ENCODE data around the gene ESR1.
"Not testable (repeated sequence)": the region's sequence is repeated elsewhere in the genome, so short reads cannot be mapped to it uniquely, and the experiment has no call there.

The ESR1 gene

DNA sequence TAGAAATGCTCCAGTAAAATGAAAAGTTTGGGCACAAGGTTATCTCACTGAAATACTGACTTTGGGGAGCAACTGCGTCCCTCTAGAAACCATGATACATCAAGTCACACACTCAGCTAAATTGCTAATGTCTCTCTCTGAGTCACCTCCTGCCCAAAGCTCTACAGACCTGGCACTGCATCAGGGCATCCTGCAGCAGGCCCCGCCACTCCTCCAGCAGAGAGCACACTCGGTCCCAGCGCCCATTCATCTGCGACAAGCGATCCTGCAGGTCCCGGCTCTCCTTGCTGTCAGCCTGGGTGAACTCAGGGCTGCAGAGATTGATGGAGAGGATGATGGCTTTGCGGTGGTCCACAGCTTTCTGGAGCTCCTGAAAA, 329.0 kb downstream of the ESR1 start:
- no peak for DNase-seq (ENCODE audit: low read depth)

DNA sequence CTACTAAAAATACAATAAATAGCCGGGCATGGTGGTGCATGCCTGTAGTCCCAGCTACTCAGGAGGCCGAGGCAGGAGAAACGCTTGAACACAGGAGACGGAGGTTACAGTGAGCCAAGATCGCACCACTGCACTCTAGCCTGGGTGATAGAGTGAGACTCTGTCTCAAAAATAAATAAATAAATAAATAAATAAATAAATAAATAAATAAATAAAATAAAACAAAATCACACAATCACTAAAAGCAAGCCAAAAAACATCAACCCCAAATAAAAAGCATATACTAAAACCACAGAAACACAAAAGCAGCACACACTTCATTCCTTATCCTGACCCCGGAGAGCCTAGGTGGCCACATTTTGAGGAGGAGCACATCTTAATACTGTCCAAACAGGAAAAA, 330.9 kb downstream of the ESR1 start:
- DNase-seq (ENCODE audit: low read depth), result not testable (repeated sequence)

GRCh38 chr6:152142105-152142504, 334.6 kb downstream of the ESR1 start:
- DNase-seq (ENCODE audit: low read depth), result no peak

DNA sequence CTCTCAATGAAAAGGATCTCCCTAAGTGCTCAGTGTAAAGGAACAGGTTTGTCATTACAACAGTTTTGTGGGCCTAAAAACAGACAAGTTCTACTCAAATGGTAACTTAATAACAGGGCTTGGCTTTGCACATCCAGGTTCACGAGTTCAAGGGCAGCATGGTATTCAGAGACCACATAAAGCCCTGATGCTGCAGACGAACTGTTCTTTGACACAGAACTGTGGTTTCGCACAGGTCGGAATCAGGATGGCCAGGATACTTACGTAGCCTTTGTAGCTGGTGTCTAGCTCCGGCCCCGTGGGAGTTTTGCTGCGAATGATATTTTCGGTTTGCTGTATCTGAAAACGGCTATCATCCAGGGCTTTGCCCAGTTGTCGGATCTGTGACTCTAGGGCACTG, 335.9 kb downstream of the ESR1 start:
- no peak for DNase-seq (ENCODE audit: low read depth)

DNA sequence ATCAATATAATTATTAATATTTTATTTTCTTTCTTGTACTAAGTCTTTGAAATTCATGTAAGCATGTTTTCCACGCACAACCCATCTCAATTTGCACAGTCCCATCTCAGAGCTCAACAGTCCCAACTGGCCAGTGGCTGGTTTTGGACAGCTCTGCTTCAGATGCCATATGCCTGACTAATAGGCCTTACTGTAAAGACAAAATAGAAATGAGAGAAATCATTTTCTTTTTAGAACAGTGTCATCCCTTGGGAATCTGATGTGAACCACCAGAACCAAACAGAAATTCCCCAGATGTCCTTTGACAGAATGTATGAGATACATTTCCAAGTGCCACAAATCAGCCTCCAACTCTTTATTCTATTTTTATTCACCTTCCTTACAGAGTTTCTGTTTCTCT, 338.9 kb downstream of the ESR1 start:
- peak; percentile 65 for DNase-seq (ENCODE audit: low read depth)

DNA sequence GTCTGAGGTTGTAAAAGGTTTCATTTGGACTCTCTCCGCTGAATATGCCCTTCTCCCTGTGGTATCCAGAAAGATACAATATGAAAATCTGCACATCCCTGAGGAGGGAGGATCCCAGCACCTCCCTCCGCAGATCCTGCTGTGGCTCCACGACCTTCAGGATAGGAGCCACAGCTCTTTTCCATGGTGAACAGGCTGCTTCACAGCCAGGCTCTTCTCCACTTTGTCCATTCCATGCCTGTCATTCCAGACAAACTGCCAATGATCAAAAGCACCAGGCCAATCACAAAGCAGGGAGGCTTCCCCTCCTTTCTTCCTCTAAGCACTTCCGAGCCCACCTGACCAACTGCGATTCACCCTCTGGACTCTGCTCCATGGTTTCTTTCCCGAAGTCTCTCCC, 339.8 kb downstream of the ESR1 start:
- DNase-seq (ENCODE audit: low read depth), result no peak

DNA sequence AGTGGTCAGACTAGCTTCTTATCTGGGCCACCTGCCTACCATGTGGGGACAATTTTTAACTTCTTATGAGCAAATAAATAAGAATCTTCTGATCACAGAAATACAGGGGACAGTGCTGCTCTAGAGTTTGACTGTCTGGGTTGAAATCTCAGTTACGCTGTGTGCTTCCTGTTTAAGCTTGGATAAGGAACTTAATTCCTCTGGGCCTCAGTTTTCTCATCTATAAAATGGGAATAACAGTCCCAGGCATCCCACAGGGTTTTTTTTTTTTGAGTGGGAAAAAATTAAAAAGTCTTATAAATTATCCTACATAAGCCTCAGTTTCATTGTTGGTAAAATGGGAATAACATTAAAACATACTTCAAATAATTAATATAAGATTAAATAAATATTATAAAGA, 340.9 kb downstream of the ESR1 start:
- DNase-seq (ENCODE audit: low read depth), result no peak

DNA sequence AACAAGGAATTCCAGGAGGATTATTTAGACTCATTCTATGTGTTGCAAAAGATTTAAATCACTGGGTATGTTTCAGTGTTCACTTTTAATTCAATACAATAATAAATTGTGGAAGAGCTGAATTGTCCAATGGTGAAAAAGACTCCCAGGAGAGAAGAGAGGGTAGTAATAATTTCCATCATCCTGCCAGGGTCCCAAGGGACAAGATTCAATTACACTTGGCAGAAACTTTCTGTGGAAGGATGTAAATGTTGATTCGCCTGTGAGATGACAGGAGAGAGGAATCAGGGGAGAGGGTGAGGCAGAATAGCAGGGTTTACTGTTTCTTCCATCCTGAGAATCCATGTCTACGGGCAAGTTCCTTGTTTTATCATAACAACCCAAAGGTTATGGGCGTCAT, 342.7 kb downstream of the ESR1 start:
- no peak for DNase-seq (ENCODE audit: low read depth)

GRCh38 chr6:152151920-152152319, 344.4 kb downstream of the ESR1 start:
- DNase-seq (ENCODE audit: low read depth), result no peak

DNA sequence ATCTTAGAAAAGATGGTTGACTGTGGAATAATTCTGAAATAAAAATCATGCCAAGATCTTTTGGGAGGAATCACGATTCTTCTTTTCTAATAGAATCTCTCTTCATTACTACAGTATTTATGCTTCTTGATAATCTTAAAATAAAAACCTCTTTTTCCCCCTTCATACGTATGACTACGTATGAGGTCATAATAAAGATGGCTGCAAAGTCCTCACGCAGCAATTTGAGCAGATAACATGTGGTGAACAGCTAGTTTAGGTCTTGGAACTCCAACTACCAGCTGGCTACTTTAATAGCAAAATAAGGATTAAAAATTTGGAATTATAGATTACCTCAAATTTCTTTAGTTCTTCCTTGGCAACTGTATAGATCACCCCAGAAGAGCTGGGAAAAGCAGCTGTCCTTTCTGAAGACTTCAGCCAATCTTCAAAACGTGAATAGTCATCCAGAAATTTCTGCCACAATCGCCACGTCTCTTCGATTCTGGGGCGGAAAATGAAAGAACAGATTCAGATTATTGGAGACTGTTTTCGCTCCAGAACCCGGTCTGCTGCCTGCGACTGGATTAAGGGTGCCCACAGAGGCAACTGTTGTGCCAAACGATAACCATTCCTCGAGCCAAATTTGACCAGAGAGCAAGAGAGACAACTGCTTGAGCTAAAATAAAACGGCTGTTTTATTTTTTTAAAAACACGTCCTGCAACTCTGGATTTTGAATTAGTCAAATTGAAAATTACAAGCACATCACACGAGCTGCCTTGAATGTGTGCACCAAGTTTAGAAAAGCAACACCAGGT, 347.3 kb downstream of the ESR1 start:
- no peak for DNase-seq (ENCODE audit: low read depth)

GRCh38 chr6:152155792-152156191, 348.3 kb downstream of the ESR1 start:
- no peak for DNase-seq (ENCODE audit: low read depth)

GRCh38 chr6:152160346-152160745, 352.9 kb downstream of the ESR1 start:
- DNase-seq (ENCODE audit: low read depth), result no peak

- peak; percentile 60 for DNase-seq (ENCODE audit: low read depth)
Observed at GRCh38 chr6:152161501-152161900, 354.0 kb downstream of the ESR1 start.

GRCh38 chr6:152164957-152165356, 357.5 kb downstream of the ESR1 start:
- DNase-seq (ENCODE audit: low read depth), result no peak

DNA sequence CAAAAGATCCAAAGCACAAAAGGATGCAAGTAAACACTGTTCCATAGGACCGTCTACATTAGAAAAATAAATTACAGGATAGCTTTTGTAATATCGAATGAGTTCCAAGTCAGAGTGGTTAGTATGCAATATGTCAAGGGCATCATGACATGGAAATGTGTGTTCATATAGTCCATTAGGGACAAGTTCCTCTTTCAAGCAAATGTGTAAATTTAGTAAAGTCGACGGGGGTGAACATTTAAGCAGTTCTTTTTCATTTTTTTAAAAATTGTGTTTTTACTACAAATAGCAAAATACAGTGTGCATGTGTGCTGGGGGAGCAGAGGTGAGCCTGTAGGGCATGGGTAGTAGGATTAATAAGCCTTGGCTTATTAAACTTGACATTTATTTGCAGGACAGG, 359.0 kb downstream of the ESR1 start:
- DNase-seq (ENCODE audit: low read depth), result no peak

DNA sequence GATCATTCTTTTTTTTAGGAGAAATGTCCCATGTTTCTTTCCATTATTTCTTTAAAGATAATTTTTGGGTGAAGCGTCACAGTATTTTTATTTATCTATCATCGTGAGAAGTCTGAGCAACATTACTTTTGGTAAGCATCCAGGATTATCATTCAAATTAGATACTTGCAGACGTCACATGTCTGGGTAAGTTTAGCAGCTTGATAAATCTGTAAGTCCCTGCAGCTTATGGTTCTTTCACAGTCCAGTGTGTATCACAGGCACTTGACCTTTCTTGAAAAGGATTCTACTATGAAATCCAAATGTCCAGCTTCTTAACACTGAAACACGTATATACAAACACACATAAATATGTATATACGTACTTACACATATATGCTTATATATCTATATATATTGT, 359.4 kb downstream of the ESR1 start:
- no peak for DNase-seq (ENCODE audit: low read depth)

DNA sequence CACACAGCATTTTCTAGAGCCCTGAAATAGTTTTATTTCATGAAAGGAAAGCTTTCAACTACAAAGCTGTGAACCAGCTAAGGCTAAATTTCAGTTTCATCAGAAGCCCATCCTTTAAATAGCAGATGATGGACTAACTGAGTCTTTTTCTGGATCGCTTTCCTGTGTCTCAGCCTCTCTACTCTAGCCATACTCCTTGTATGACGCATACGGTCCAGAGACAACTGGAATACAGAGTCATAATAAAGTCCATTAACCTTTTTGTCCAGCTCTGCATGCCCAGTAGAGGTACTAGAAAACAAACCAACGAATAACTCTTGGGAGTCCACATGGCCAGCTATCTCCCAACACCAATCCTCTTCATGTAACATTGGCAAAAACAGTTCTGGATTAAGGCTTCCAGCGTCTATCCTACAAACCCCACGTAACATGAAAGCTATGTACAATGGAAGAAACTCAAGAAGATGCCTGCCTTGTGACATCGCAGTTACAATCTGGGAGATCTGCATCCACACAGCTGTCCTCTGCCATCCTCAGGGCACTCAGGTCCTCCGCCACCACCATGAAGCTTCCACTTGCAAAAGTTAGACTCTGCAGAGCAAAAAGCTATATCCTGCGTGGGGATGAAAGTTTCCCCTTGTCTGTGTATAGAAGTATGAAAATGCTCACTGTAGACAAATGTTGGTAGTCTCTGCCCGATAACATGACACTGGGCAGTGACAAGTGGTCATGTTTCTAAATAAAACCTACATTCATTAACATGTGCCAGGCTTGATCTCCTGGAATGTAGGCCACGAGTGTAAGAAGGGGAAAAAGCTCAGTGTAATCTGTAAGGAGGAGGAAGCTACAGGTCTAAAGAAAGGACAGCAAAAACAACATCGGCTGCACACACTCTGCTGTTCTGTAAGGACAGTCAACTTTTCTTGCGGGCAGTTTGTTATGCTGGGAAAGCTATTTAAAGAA, 360.4 kb downstream of the ESR1 start:
- DNase-seq (ENCODE audit: low read depth), result no peak

- DNase-seq (ENCODE audit: low read depth), result no peak
Observed at GRCh38 chr6:152170313-152170701, 362.8 kb downstream of the ESR1 start.

GRCh38 chr6:152170702-152171667, 363.5 kb downstream of the ESR1 start:
- peak; percentile 79 for DNase-seq (ENCODE audit: low read depth)

GRCh38 chr6:152173321-152173720, 365.8 kb downstream of the ESR1 start:
- no peak for DNase-seq (ENCODE audit: low read depth)

- DNase-seq (ENCODE audit: low read depth), result no peak
Observed at GRCh38 chr6:152173957-152174356, 366.5 kb downstream of the ESR1 start.

DNA sequence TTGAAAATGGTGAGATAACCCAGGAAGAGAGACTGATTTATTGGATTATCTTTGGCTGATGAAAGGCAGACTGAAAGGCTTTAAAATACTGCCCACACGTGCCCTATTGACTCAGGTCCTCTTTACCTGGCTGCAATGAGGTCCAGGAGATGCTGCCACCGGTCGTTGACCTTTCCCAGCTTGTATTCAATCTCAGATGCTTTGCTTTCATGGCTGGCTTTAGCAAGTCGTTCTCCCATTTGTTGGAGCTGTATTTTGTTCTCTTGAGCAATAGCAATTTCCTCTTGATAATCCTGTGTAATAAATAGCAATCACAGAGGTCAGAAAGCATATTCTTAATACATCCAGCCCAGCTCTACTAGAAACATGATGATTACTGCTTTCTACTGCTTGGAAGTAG, 368.8 kb downstream of the ESR1 start:
- no peak for DNase-seq (ENCODE audit: low read depth)
